OCI-LY7 (cell line): ENCODE data around the gene CLEC3B. TPM values are rescaled to one million over a fixed set of nuclear protein-coding genes. Genes with fewer than 3 reads are reported as not detected.
A peak's percentile ranks its signal among the peaks of the same experiment; 100 is the strongest.

Experiments
- BruUV-seq: library from RNA; stranded (reverse); fragments of 400-500 nt; replicated peaks from 2 replicates; lab custom pipeline; 2021; lab: Mats Ljungman, UMichigan
- CTCF ChIA-PET: fragments of 300-600 bp; sonication (Branson Sonifier 250); formaldehyde crosslinking; loops from one replicate; lab custom pipeline; 2022; ENCODE audit warnings: antibody characterized with exemption; ENCODE audit not compliant: unreplicated experiment; lab: Charles Lee
- POLR2A ChIA-PET: fragments of 300-600 bp; sonication (Branson Sonifier 250); formaldehyde crosslinking; loops from one replicate; lab custom pipeline; 2022; ENCODE audit warnings: antibody characterized with exemption; lab: Charles Lee
- DNase-seq: peaks from one replicate; pipeline ENCODE4 v3.0.0-alpha.2; 2015; ENCODE audit warnings: low spot score
- H2AFZ ChIP-seq: fragments of 200-600 bp; sonication (generic), shearing (Covaris generic); 2 replicates; pipeline ENCODE4 v1.6.1; 2014; ENCODE audit warnings: mild to moderate bottlenecking, antibody characterized with exemption, low read length, moderate library complexity
- H3K27ac ChIP-seq: fragments of 200-600 bp; sonication (generic); 2 replicates; pipeline ENCODE4 v1.5.1; 2014; ENCODE audit warnings: mixed run types, low read depth, mild to moderate bottlenecking, moderate library complexity, low read length, inconsistent platforms; ENCODE audit not compliant: poor library complexity, severe bottlenecking
- H3K36me3 ChIP-seq: fragments of 200-600 bp; sonication (generic); 2 replicates; pipeline ENCODE4 v1.6.1; 2014; ENCODE audit warnings: mild to moderate bottlenecking, antibody characterized with exemption, low read length, moderate library complexity, mixed read lengths; ENCODE audit not compliant: insufficient read depth
- H3K4me1 ChIP-seq: fragments of 200-600 bp; sonication (generic); 2 replicates; pipeline ENCODE4 v1.5.1; 2014; ENCODE audit warnings: mild to moderate bottlenecking, low read length; ENCODE audit not compliant: insufficient read depth, poor library complexity, severe bottlenecking
- H3K4me2 ChIP-seq: fragments of 200-600 bp; sonication (generic); 2 replicates; pipeline ENCODE4 v1.6.1; 2014; ENCODE audit warnings: mild to moderate bottlenecking, low read length
- H3K4me3 ChIP-seq: fragments of 200-600 bp; sonication (generic); 2 replicates; pipeline ENCODE4 v1.5.1; 2014; ENCODE audit warnings: mild to moderate bottlenecking, low read depth, low read length; ENCODE audit not compliant: poor library complexity, severe bottlenecking
- H3K79me2 ChIP-seq: fragments of 200-600 bp; sonication (generic); 2 replicates; pipeline ENCODE4 v1.6.1; 2016; ENCODE audit warnings: low read depth, mild to moderate bottlenecking, low read length, moderate library complexity, mixed read lengths; ENCODE audit not compliant: insufficient read depth
- H3K9me2 ChIP-seq: fragments of 200-600 bp; sonication (generic); 2 replicates; pipeline ENCODE4 v1.6.1; 2016; ENCODE audit warnings: mild to moderate bottlenecking, low read length, mixed read lengths; ENCODE audit not compliant: insufficient read depth
- H3K9me3 ChIP-seq: fragments of 200-600 bp; sonication (generic); 2 replicates; pipeline ENCODE4 v1.6.1; 2014; ENCODE audit warnings: mild to moderate bottlenecking, mixed run types, low read length, mixed read lengths
- H4K20me1 ChIP-seq: fragments of 200-600 bp; sonication (generic); 2 replicates; pipeline ENCODE4 v1.6.1; 2014; ENCODE audit warnings: mild to moderate bottlenecking, antibody characterized with exemption, low read length, moderate library complexity, mixed read lengths; ENCODE audit not compliant: insufficient read depth
- EZH2phosphoT487 ChIP-seq: fragments of 200-600 bp; sonication (generic); IDR thresholded peaks from 2 replicates; pipeline ENCODE4 v1.6.1; 2018; ENCODE audit warnings: low read depth, borderline replicate concordance, mild to moderate bottlenecking, mixed run types, antibody characterized with exemption, low read length, moderate library complexity, mixed read lengths
- intact Hi-C: fragments of 100-400 bp; cut with micrococcal nuclease; formaldehyde crosslinking; loops from one replicate; pipeline ENCODE4 v1.10.0; 2022; ENCODE audit not compliant: unreplicated experiment
- total RNA-seq, 2 experiments: library from RNA; depleted of rRNA in 1 of 2; stranded (reverse); fragments of >200 nt in 1 of 2; shearing (Covaris generic) in 1 of 2; gene quantifications; 2 replicates each; pipeline ENCODE4 v1.2.3, GENCODE V29; 2014 to 2022
- TF ChIP-seq, protein P1 (sequence below): fragments of 200-600 bp; sonication (generic); conservative IDR thresholded peaks from 2 replicates; pipeline ENCODE4 v1.5.1; 2014; ENCODE audit warnings: mild to moderate bottlenecking, antibody characterized with exemption, low read length, moderate library complexity, mixed read lengths

The CLEC3B gene
- total RNA-seq, 2 experiments from 2014 or later, result 1.3 TPM; not detected in 1

DNA sequence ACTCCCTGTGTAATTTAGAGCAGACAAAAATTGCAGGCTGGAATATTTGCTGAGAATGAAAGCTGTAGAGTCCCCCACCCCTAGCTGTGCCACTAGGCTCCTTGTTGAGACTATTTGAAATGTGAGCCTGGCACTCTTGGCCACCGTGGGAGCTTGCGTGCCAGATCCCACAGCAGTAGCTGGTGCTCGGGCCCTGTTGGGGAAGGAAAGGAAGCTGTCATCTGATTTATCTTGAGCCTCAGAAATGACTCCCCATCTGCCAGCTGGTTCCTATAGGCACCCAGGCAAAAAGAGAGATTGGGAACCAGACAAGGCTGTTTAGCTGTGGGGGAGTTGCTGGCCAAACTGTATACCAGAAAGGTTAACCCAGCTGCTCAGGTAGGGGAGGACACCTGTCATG lies 23.4 kb upstream of the CLEC3B start:
- intact Hi-C loops, result no loop called here
- TF ChIP-seq, protein P1, sequence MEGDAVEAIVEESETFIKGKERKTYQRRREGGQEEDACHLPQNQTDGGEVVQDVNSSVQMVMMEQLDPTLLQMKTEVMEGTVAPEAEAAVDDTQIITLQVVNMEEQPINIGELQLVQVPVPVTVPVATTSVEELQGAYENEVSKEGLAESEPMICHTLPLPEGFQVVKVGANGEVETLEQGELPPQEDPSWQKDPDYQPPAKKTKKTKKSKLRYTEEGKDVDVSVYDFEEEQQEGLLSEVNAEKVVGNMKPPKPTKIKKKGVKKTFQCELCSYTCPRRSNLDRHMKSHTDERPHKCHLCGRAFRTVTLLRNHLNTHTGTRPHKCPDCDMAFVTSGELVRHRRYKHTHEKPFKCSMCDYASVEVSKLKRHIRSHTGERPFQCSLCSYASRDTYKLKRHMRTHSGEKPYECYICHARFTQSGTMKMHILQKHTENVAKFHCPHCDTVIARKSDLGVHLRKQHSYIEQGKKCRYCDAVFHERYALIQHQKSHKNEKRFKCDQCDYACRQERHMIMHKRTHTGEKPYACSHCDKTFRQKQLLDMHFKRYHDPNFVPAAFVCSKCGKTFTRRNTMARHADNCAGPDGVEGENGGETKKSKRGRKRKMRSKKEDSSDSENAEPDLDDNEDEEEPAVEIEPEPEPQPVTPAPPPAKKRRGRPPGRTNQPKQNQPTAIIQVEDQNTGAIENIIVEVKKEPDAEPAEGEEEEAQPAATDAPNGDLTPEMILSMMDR, result no peak
- TF ChIP-seq EZH2phosphoT487, result no peak
- Histone ChIP-seq H3K9me3 (no peaks in the 10 kb centered on the region), H3K4me1 (no peaks in the 10 kb centered on the region), H3K27ac (no peak overlapping the region), H2AFZ (no peak overlapping the region), H3K4me3 (no peak overlapping the region), H3K9me2 (no peaks in the 10 kb centered on the region), H3K79me2 (no peaks in the 10 kb centered on the region), H3K4me2 (no peak overlapping the region), H3K36me3 (peaks cover 90% of the 10 kb centered on the region), H4K20me1 (no peaks in the 10 kb centered on the region)
- POLR2A ChIA-PET, result no interaction called here
- BruUV-seq, result TSS peak; percentile 17
- CTCF ChIA-PET, result interaction anchor here (0.5 kb wide), 1 partner anchor 165 kb away, joined by 3 read pairs; no protein-coding TSS in a partner anchor
- no peak for DNase-seq

DNA sequence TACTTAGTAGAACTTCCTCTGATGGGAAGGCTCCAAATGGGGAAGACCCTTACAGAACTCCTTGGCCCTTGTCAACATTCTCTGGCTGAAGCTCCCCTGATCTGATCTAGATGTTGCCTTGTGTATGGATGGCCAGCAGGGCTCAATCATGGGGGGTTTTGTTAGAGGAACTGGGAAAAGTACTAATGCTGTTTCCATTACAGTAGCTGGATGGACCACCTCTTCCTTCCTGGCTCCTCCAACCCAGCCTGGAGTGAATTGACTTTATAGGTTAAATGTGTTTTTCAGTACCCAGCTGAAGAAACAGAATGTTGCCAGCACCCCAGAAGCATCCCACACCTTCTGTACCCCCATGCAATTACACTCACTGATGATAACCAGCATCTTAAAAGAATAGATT lies 22.7 kb upstream of the CLEC3B start:
- Histone ChIP-seq H3K4me3 (no peak overlapping the region), H2AFZ (no peak overlapping the region), H3K9me2 (no peaks in the 10 kb centered on the region), H4K20me1 (no peaks in the 10 kb centered on the region), H3K9me3 (no peaks in the 10 kb centered on the region), H3K4me1 (no peaks in the 10 kb centered on the region), H3K36me3 (peaks cover 90% of the 10 kb centered on the region), H3K27ac (no peak overlapping the region), H3K4me2 (no peak overlapping the region), H3K79me2 (no peaks in the 10 kb centered on the region)
- no peak for DNase-seq
- TF ChIP-seq, protein P1, result no peak
- TF ChIP-seq EZH2phosphoT487, result no peak
- BruUV-seq, result no TSS peak
- CTCF ChIA-PET, result interaction anchor here (0.5 kb wide), 1 partner anchor 165 kb away, joined by 3 read pairs; no protein-coding TSS in a partner anchor
- POLR2A ChIA-PET, result no interaction called here
- intact Hi-C loops, result no loop called here

DNA sequence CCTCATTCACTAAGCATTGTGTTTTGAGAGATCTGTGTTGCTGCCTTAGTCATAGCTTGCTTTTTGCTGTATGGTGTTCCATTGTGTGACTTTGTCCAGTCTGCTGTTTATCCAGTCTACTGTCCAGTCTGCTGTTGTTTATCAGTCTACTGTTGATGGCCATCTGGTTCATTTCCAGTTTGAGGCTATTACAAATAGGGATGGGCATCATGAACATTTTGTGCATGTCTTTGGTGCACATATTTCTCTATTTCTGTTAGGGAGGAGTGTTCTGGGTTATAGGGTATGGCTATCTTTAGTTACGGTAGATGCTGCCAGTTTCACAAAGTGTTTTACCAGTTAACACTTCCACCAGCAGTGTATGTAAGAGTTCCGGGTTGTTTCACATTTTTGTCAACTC lies 22.2 kb upstream of the CLEC3B start:
- intact Hi-C loops, result no loop called here

More for the DNA sequence above, 22.2 kb upstream of the CLEC3B start:
- ChIA-PET CTCF (no interaction called here), POLR2A (no interaction called here)
- no TSS peak for BruUV-seq
- Histone ChIP-seq H3K79me2 (no peaks in the 10 kb centered on the region), H4K20me1 (no peaks in the 10 kb centered on the region), H3K36me3 (peaks cover 89% of the 10 kb centered on the region), H3K27ac (no peak overlapping the region), H3K9me2 (no peaks in the 10 kb centered on the region), H3K4me2 (no peak overlapping the region), H3K9me3 (no peaks in the 10 kb centered on the region), H3K4me3 (no peak overlapping the region), H2AFZ (no peak overlapping the region), H3K4me1 (no peaks in the 10 kb centered on the region)
- DNase-seq, result no peak
- TF ChIP-seq EZH2phosphoT487, result no peak
- TF ChIP-seq, protein P1, result no peak
